Smooth muscle cell (in vitro differentiated cells): ENCODE results near the gene ENPP3. TPM values are rescaled to one million over a fixed set of nuclear protein-coding genes. Genes with fewer than 3 reads are reported as not detected.

ENCODE experiments used
- DNase-seq: peaks from one replicate; lab custom pipeline; 2025; ENCODE audit not compliant: unreplicated experiment; lab: John Stamatoyannopoulos, UW
- H2AFZ ChIP-seq: fragments of 200-600 bp; sonication (generic); 2 replicates; pipeline ENCODE4 v1.6.0; 2016; ENCODE audit warnings: antibody characterized with exemption, low read depth, mild to moderate bottlenecking
- H3F3A ChIP-seq: fragments of 200-600 bp; sonication (generic); 2 replicates; pipeline ENCODE4 v1.6.0; 2017; ENCODE audit warnings: antibody characterized with exemption, low read depth
- H3K27ac ChIP-seq: fragments of 200-600 bp; sonication (generic); 2 replicates; pipeline ENCODE4 v1.5.1; 2016; ENCODE audit warnings: low read depth, mild to moderate bottlenecking
- H3K27me3 ChIP-seq: fragments of 200-600 bp; sonication (generic); 2 replicates; pipeline ENCODE4 v1.6.1; 2016; ENCODE audit warnings: low read depth, mild to moderate bottlenecking
- H3K36me3 ChIP-seq: fragments of 200-600 bp; sonication (generic); 2 replicates; pipeline ENCODE4 v1.5.1; 2016; ENCODE audit warnings: low read depth
- H3K4me1 ChIP-seq: fragments of 200-600 bp; sonication (generic); 2 replicates; pipeline ENCODE4 v1.5.1; 2016; ENCODE audit warnings: low read depth
- H3K4me2 ChIP-seq: fragments of 200-600 bp; sonication (generic); 2 replicates; pipeline ENCODE4 v1.6.0; 2016; ENCODE audit warnings: mild to moderate bottlenecking
- H3K4me3 ChIP-seq: fragments of 200-600 bp; sonication (generic); 2 replicates; pipeline ENCODE4 v1.5.1; 2016; ENCODE audit warnings: mild to moderate bottlenecking
- H3K79me2 ChIP-seq: fragments of 200-600 bp; sonication (generic); 2 replicates; pipeline ENCODE4 v1.6.0; 2016; ENCODE audit warnings: low read depth, mild to moderate bottlenecking
- H3K9ac ChIP-seq: fragments of 200-600 bp; sonication (generic); 2 replicates; pipeline ENCODE4 v1.6.0; 2016; ENCODE audit warnings: low read depth
- H3K9me3 ChIP-seq: fragments of 200-600 bp; sonication (generic); replicated peaks from 2 replicates; pipeline ENCODE4 v1.5.1; 2016; ENCODE audit warnings: low read depth
- H4K20me1 ChIP-seq: fragments of 200-600 bp; sonication (generic); 2 replicates; pipeline ENCODE4 v1.6.0; 2016; ENCODE audit warnings: low read depth
- CTCF ChIP-seq: fragments of 200-600 bp; sonication (generic); IDR thresholded peaks from 2 replicates; pipeline ENCODE4 v1.5.1; 2017; ENCODE audit warnings: borderline replicate concordance, mild to moderate bottlenecking, antibody characterized with exemption; ENCODE audit not compliant: insufficient read depth, poor library complexity, severe bottlenecking
- WGBS: methylation state at CpG from one replicate; pipeline ENCODE4 v1.1.7; 2016; ENCODE audit warnings: low lambda C conversion rate; 5-methylcytosine and 5-hydroxymethylcytosine counted together
- polyA plus RNA-seq: library from polyadenylated mRNA; unstranded; fragments of >200 nt; fragmentation: Nextera tagmentation; extraction: Ambion mirVana; gene quantifications from 2 replicates; pipeline ENCODE4 v1.2.1, GENCODE V29; 2016
- total RNA-seq: library from RNA; depleted of rRNA; stranded (reverse); fragments of >200 nt; gene quantifications from 2 replicates; pipeline ENCODE4 v1.2.3, GENCODE V29; 2014

The ENPP3 gene
- total and polyA plus RNA-seq, 2 experiments from 2014 or later: 0.16 to 0.18 TPM

GRCh38 chr6:131778169-131778568 is 141.1 kb downstream of the ENPP3 start:
- 24% methylated on average over 1 of the region's 1 CpG for WGBS
- no peak for DNase-seq

GRCh38 chr6:131779304-131779703 is 142.2 kb downstream of the ENPP3 start:
- Histone ChIP-seq H3K27me3 (no peaks in the 10 kb centered on the region), H3K4me2 (no peak overlapping the region), H3K9ac (no peak overlapping the region), H3K4me3 (no peak overlapping the region), H3K9me3 (no peaks in the 10 kb centered on the region), H3K4me1 (no peaks in the 10 kb centered on the region), H3F3A (no peaks in the 10 kb centered on the region), H3K79me2 (no peaks in the 10 kb centered on the region), H2AFZ (no peak overlapping the region), H3K36me3 (no peaks in the 10 kb centered on the region), H4K20me1 (no peaks in the 10 kb centered on the region), H3K27ac (no peak overlapping the region)
- WGBS: 94% methylated on average over 2 of the region's 2 CpGs
- no peak for TF ChIP-seq CTCF
- DNase-seq: no peak

More at GRCh38 chr6:131778169-131778568, 141.1 kb downstream of the ENPP3 start:
- Histone ChIP-seq H3K4me2 (peak overlapping the region; percentile 26), H3K27ac (peak overlapping the region; percentile 78), H2AFZ (no peak overlapping the region), H3K4me1 (no peaks in the 10 kb centered on the region), H3K4me3 (no peak overlapping the region), H3K27me3 (no peaks in the 10 kb centered on the region), H3K79me2 (no peaks in the 10 kb centered on the region), H3K36me3 (no peaks in the 10 kb centered on the region), H3K9me3 (no peaks in the 10 kb centered on the region), H4K20me1 (no peaks in the 10 kb centered on the region), H3F3A (no peaks in the 10 kb centered on the region), H3K9ac (no peak overlapping the region)
- TF ChIP-seq CTCF: no peak

- 96% methylated on average over 11 of the region's 11 CpGs for WGBS
- no peak for TF ChIP-seq CTCF
- no peaks in the 10 kb centered on the region for H3K79me2 ChIP-seq
- H3K4me2 ChIP-seq: no peak overlapping the region
- no peak for DNase-seq
- no peaks in the 10 kb centered on the region for H3K27me3 ChIP-seq
- H3K4me3 ChIP-seq: no peak overlapping the region
- H3F3A ChIP-seq: no peaks in the 10 kb centered on the region
- H3K9ac ChIP-seq: no peak overlapping the region
- H3K4me1 ChIP-seq: no peaks in the 10 kb centered on the region
- H2AFZ ChIP-seq: no peak overlapping the region
- no peak overlapping the region for H3K27ac ChIP-seq
- no peaks in the 10 kb centered on the region for H3K9me3 ChIP-seq
- no peaks in the 10 kb centered on the region for H3K36me3 ChIP-seq
- no peaks in the 10 kb centered on the region for H4K20me1 ChIP-seq
Measured at GRCh38 chr6:131780600-131780999, 143.5 kb downstream of the ENPP3 start.

- Histone ChIP-seq H3K4me3 (no peak overlapping the region), H4K20me1 (no peaks in the 10 kb centered on the region), H3K79me2 (no peaks in the 10 kb centered on the region), H3K4me1 (no peaks in the 10 kb centered on the region), H3K27ac (no peak overlapping the region), H3K36me3 (no peaks in the 10 kb centered on the region), H3F3A (no peaks in the 10 kb centered on the region), H2AFZ (no peak overlapping the region), H3K9ac (no peak overlapping the region), H3K4me2 (no peak overlapping the region), H3K27me3 (no peaks in the 10 kb centered on the region), H3K9me3 (no peaks in the 10 kb centered on the region)
- DNase-seq: no peak
- WGBS: 92% methylated on average over 3 of the region's 3 CpGs
- no peak for TF ChIP-seq CTCF
Measured at GRCh38 chr6:131781687-131782086, 144.6 kb downstream of the ENPP3 start.
